GM18517 (cell line): ENCODE results near the gene PRKCZ.
"Not testable (repeated sequence)": the region's sequence is repeated elsewhere in the genome, so short reads cannot be mapped to it uniquely, and the experiment has no call there.

Experiments
- ATAC-seq: cut with Tn5 transposase; IDR thresholded peaks from one replicate; pipeline ENCODE4 v1.9.1; 2021; ENCODE audit warnings: mild to moderate bottlenecking, moderate library complexity; ENCODE audit not compliant: unreplicated experiment

PRKCZ gene

GRCh38 chr1:2110738-2111673 lies 60.8 kb downstream of the PRKCZ start:
- no peak for ATAC-seq

GRCh38 chr1:2111674-2112035 lies 61.4 kb downstream of the PRKCZ start:
- no peak for ATAC-seq

- ATAC-seq, result no peak
Observed at GRCh38 chr1:2112280-2112701, 62.1 kb downstream of the PRKCZ start.

GRCh38 chr1:2113620-2114135 lies 63.5 kb downstream of the PRKCZ start:
- no peak for ATAC-seq

GRCh38 chr1:2114635-2115007 lies 64.4 kb downstream of the PRKCZ start:
- ATAC-seq, result not testable (repeated sequence)

- no peak for ATAC-seq
Observed at GRCh38 chr1:2115008-2115641, 64.9 kb downstream of the PRKCZ start.

- ATAC-seq, result no peak
Observed at GRCh38 chr1:2115702-2116341, 65.6 kb downstream of the PRKCZ start.

- ATAC-seq, result no peak
Observed at GRCh38 chr1:2119886-2120285, 69.7 kb downstream of the PRKCZ start.

- no peak for ATAC-seq
Observed at GRCh38 chr1:2121101-2121691, 71.0 kb downstream of the PRKCZ start.

GRCh38 chr1:2121794-2122193 lies 71.6 kb downstream of the PRKCZ start:
- ATAC-seq, result not testable (repeated sequence)

GRCh38 chr1:2124446-2125198 lies 74.4 kb downstream of the PRKCZ start:
- no peak for ATAC-seq

GRCh38 chr1:2125350-2126211 lies 75.4 kb downstream of the PRKCZ start:
- ATAC-seq, result no peak

- no peak for ATAC-seq
Observed at GRCh38 chr1:2126331-2127186, 76.3 kb downstream of the PRKCZ start.

- no peak for ATAC-seq
Observed at GRCh38 chr1:2127187-2128145, 77.3 kb downstream of the PRKCZ start.

- no peak for ATAC-seq
Observed at GRCh38 chr1:2128189-2128901, 78.1 kb downstream of the PRKCZ start.

- ATAC-seq, result no peak
Observed at GRCh38 chr1:2129256-2129943, 79.2 kb downstream of the PRKCZ start.
